Fibroblast of skin of left quadriceps (primary cell): ENCODE measurements around the gene PIK3R3.

Experiments used
- DNase-seq, 2 experiments: peaks; one replicate each; pipeline ENCODE4 v3.0.0-alpha.2; 2013; ENCODE audit warnings: low read depth in 2 of 2

PIK3R3 gene

DNA sequence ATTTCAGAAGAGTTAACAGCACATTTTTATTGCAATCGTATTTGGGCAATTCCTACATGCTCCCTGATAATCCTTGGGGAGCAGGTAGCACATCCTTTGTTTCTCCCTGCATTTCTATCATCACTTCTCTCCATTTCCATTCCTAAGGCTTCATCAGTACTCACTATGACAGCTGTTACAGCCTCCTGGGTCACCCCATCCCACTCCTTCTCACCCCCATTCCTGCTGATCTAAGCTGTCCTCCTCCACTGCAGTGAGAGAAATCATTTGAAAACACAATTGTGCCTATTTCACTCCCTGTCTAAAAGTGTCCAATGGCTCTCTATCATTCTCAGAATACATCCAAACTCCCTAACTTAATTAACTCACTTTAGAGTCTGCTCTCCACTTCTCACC is 25.5 kb upstream of the PIK3R3 start:
- DNase-seq: no peak

DNA sequence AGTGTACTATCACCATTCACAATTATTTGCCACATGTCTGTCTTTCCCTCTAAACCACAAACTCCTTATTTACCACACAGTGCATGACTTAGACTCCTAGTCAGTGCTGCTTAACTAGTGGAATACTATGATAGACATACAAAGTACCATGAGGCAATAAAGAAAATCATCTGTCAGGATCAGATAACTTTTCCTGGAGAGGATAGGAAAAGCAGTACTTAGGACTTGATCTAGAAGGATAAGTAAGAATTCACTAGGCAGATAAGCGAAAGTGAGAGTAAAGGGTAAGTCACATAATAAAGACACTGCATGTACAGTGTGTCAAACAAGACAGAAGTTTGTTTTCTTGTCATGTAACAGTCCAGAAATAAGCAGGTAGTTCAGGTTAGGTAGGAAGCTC is 21.3 kb upstream of the PIK3R3 start:
- no peak for DNase-seq

DNA sequence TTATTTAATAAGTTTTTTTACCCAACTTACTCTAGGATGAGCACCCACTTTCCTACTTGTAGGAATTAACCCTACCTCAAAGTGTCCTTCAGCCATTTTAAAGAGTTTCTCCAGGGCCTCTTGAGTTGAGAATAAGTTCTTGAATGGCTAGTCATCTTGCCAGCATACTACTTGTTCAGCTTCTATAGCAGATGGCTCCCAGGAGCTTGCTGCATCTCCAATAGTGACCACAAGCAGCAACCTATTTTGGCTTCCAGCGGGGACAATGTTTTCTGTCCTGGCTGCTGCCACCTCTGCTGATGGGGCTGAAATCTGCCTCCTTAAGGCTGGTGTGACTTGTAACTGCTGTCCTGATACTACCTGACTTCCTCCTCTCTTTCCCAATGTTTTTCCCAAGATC is 20.8 kb upstream of the PIK3R3 start:
- no peak for DNase-seq

DNA sequence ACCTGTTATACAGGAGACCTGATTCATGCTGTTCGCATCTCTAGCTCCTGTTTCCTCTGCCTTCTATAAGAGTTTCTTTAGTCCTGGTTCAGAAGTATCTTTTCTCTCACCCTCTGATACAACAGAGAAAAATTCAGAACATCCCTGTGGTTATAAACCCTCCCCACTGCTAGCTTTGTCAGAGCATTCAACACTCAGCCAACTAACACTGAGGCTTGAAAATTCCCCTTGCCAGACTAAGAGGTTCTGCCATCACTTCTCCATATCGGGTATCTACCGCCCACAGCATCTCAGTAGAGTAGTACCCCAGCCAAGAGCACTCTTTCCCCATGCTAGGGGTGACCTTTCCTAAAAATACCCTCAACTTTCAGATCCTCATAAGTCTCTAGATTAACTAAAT is 19.6 kb upstream of the PIK3R3 start:
- no peak for DNase-seq

DNA sequence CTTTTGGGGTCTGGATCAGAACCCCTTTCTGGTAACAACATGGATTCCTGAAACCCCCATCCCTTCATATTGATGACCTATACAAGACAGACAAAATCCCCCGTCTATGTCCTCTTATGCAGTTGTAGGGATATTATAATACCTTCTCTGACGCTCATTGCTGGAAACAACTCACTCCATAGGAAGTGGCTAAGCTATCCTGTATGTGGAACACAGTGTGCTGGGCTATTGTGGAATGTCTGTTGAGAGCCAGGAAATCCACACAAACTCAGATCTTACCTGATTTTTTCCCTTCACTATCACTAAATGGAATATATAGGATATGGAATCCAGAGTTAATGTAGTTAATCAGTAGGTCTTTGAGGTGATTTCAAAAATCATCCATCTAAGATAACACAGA is 17.7 kb upstream of the PIK3R3 start:
- no peak for DNase-seq

DNA sequence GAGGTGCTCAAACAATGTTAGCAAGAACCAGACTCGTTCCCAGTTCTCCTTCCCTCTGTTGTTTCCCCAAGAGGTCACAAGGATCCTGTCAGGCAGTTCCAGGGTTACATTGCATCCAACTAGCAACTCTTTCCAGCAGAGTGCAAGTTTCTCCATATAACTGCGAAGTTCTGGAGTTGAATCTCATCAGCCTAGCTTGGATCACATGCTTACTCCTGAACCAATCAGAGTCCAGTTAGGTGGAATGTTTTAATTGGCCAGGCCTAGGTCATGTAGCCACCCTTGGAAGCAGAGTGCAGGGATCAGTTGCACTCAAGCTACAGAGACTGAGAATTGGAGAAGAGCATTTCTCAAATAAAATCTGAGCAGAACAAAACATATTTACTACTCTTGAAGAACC is 15.9 kb upstream of the PIK3R3 start:
- no peak for DNase-seq

DNA sequence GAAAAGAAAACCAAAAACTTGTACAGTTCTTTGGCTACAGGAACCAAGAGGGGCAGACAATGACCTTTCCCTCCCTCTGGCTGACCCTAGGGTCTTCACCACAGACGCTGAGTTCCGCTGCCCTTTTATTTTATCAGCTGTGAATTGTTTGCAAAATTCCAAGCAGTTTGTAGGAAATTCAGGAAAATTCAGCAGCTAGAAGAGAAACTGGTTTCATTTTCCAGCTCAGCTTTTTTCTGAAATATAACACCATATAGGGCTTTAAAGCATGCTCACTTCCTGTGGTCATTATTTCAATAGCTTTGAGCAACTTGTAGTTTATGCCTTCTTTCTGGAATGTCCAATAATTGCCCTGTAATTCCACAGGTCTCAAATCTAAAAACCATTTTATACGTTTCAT is 5.5 kb upstream of the PIK3R3 start:
- DNase-seq: no peak

DNA sequence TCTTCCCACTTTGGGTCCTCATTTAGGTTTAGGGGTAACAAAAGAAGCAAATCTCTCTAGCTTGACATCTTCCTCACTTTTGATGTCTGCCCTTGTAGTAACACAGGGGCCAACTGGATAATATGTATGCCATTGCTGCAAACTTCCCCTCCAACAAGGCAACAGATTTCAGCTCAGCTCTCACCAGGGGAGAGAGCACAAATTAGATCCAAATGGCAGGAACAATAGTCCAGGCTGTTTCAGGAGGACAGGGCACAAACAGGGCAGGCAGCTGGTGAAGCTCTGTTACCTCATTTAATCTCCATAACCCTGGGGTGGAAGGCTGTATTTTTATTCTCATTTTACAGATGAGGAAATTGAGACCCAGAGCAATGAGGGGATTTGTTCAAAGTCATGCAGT is 4.3 kb upstream of the PIK3R3 start:
- no peak for DNase-seq

DNA sequence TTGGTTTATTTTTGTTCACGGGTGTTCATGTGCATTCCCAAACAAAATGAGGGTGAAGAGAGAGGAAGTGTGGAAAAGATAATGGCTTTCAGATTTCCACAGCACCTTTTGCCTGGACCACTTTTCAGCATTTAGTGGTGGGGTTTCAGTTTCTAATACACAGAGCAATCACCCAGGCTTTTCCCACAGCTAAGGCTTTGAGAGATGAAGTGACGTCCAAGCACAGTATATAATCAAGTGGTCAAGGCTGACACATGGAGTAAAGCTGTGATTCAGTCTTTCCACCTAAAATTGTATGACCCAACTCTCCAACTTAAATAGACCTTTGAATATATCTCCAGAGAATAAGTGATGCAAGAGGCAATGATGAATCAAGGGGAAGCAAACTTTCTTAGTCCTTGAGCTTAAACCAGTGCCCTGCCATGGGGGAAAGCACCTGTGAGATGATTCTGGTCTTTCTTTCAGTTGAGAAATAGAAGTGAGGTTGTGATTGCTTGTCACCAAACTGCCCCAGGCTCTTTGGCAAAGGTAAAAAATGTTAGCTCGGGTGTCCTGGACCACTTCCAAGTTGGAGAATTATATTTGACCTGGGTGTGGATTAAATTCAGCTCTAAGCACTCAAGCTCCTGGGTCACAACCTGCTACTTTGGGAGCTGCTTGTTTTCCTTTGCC is 2.4 kb upstream of the PIK3R3 start:
- DNase-seq: peak in 1 of 2 experiments; percentile 30

DNA sequence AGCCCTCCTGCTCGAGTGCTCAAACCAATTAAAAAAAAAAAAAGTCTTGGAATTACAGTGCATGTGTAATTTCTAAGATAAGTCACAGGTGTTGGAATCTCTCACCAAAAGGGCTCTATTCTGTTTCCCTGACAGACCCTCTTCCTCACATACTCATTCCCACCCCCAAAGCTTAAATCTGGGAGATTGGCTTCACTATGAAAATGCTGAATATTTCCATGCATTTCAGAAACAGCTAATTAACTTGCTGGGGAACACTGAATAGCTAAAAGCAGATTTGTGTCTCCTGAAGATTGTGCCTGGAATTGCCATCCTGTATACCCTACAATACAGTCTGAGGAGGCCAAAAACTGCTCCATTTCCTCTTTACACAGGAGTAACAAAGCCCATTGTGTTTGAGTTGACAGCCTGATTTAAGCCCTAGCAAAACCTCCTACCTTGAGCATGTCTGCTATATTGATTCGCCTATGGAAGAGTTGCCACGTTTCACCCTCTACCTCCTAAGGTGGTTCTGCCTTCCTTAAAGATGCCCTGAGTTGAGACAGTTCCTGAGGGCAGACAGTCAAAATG is 1.4 kb upstream of the PIK3R3 start:
- DNase-seq: no peak

DNA sequence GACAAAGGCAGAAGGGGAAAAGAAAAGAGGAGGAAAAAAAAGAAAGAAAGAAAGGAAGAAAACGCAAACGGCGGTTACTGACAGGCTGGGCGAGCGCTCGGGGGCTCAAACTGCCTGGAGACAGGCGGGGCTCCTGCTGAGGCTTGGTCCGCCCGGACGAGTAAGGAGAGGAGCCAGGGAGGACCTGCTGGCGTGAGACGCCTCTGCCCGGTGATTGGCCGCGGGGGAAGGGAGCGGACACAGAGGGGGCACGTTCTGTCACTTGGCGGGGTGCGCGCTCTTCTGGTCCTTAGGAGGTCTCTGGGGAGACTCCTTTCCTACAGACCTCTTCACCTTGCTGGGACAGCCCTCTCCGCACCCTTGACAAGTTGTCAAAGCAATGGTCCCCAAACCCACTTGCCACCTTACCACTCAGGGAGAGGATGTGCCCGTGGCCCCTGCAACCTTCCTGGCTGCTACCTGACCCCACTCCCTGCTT is 791 bp upstream of the PIK3R3 start:
- DNase-seq: no peak

DNA sequence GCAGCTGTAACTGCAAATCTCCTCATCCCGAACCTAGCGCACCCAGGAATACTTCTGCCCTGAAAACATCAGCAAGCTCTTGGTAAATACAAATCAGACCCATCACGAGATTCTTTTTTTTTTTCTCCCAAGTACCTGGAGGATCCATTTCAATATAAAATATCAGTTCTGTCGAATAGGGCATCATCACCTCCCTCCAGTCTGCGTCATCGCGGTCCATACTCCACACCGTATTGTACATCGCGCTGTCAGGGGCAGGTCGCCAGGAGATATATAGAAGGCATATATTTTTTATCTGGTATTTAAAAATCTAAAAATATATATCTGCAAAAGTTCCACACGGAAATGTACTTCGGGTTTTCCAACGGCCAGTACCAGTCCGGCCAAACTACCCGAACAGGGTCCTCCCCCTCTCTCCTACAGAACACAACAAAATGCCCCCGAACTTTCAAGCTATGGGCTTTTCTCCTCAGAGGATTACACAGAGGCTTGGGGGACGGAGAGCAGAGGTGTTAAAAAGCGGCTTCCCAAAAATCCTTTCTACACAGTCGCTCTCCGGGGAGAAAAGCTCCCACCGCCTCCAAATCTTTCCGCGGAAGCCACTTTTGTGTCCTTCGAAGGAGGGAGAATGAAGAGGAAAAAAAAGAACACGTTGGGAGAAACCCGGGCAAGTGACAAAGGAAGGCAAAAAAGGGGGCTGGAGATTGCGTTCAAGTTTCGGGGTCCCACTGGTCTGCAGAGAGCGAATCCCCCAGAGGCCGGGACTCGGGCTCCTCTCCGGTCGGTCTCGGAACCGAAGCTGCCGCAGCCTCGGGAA is 509 bp downstream of the PIK3R3 start:
- no peak for DNase-seq

DNA sequence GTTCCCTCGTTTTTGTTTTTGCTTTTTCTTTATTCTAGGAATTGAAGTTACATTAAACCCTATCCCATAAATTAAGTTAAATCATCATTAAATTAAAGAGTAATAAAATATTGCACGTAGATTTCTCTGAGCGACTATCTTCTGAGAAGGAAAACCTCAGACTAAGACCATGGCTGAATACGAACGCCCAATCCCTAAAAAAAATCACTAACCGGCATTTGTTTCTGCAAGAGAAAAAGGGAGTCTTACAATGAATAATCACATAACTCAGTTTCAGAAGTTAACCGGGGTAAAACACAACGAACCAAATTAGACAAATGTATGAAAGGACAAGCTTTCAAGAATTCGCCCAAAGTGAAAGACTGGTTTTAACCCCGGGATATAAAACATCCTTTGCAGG is 1.3 kb downstream of the PIK3R3 start:
- no peak for DNase-seq

DNA sequence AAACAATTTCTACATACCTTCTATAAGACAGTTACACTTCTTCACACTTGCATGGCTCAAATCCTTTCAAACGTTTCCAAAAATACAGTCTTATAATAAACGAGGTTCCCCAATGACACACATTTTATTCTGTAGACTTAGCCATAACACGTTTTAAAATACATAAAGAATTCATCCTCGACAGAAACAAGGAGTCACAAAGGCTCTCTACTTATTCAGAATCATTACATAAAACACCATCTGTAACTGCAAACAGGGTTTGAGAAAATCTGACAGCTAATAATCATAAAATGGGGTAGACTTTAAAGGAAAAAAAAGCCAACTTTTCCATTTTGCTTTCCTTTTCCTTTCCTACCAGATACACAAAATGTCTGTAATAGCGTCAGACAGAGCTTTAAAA is 1.8 kb downstream of the PIK3R3 start:
- DNase-seq: no peak

DNA sequence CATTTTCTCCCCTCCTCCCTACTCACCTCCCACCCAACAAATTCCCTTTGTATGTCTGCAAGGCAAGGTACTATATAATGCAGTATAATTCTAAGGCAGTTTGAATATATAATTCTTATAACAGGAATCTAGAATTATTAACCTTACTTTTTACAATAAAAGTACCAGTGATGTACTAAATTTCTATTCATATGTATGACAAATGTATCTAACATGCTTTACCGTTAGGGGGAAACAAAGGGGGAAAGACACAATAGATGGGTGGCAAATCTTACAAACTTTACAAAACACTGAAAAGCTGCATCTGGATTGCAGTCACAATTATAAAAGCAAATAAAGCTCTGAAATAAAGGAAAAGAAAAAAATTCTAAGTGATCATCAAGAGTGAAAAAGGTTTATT is 2.3 kb downstream of the PIK3R3 start:
- DNase-seq: no peak

DNA sequence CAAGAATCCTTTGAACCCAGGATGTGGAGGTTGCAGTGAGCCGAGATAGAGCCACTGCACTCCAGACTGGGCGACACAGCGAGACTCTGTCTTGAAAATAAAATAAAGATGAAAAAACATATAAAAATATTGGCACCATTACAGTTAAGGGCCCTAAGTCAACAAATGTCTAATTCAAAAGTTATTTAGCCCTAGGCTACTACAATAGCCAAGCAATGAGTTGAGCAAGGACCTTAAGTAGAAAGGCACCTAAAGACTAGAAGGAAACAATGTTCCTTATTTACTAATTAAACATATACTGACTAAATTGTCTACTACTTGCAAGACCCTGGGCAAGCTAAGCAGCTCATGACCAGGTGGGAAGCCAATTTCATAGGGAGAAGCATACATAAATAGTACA is 4.1 kb downstream of the PIK3R3 start:
- no peak for DNase-seq

DNA sequence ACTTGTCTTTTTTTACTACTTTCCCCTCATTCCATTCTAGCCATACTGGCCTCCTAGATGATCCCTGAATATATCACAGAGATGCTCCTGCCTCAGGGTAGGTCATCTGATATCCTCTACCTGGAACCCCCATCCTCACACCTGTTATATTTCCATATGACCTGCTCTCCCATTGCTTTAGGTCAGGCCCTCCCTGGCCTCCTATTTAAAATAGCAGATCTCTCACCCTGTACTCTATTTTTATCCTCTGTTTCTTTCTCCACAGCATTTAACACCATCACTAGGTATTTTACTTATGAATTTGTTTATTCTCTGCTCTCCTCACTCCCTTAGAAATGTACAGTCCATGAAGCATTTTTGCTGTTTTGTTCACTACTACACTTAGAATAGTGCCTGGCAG is 13.6 kb downstream of the PIK3R3 start:
- no peak for DNase-seq

DNA sequence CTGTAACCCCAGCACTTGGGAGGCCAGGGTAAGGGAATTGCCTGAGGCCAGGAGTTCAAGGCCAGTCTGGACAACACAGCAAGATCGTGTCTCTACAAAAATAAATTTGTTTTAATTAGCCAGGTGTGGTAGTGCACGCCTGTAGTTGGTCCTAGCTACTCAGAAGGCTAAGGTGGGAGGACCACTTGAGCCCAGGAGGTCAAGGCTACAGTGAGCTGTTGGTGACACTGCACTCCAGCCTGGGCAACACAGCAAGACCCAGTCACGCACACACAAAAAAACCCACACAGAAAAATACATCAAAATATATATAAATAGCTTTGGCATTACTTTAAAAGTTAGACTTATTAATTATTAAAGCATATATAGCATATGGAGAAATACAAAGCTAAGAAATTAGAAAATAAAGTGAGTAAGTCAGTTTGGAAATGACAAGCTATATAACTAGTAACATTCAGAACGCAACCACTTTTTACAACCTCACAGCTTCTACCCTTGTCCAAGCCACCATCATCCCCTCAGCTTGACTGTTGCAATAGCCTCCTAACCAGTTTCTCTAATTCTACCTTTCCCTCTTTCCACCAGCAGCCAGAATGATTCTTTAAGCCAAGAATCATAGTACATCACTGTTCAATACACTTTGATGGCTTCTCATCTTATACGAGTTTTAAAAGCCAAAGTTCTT is 14.5 kb downstream of the PIK3R3 start:
- DNase-seq: no peak

DNA sequence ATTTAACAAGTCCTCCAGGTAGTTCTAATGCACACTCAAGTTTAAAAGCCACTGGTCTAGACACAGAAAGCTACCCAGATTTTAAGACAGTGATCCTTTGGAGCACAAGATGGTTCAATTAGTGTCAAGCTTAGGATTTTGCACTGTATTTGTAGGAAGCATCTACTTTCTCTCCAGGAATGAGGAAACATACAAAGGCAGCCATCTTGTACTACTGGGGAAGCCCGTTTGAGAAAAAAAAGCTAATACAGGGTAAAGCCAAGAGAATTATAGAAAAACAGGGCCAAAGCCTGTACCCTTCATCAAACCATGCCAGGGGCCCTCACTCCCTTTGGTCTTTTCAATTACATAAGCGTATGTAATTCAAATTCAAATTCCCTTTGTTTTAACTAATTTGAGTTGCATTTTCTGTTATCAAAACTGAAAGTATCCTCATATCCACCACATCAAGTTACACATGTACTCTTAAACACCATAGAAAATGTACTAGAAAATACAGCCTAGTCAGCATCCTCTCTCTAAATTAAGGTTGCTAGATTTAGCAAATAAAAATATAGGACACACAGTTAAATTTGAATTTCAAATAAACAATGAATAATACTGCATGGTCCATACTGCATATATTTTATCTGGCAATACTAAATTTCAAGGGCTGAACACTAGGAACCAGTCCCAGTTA is 17.4 kb downstream of the PIK3R3 start:
- no peak for DNase-seq

DNA sequence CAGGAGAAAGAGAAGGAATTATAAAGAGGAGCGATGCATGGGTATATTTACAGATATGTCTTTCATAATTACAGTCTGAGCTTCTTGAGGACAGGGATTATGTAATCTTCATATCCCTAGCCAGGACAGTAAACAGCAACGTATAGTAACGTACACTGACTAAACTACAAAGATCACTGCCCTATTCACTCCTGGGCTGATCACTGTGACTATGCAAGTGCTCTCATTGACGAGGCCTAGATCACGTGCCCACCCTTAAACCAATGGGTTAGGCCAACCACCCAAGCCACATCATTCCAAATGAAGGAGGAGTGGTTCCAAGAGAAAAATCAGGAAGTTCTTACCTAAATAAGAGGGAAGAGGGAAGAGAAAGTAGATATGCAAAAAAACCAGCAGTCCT is 18.5 kb downstream of the PIK3R3 start:
- no peak for DNase-seq

DNA sequence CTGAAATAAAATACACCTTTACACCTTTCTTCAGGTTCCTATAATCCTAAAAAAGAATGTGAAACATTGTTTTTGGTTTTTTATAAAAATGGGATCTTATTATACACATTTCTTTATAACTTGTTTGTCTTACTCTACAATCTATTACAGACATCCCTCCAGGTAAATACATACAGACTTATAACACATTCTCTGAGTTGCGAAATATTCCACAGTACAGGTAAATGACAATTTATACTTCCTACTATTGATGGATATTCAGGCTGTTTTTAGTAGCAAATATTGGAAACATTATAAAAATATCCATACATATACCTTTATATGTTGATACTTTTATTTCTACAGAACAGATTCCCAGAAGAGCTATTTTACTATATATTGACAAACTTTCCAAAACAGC is 20.3 kb downstream of the PIK3R3 start:
- no peak for DNase-seq

DNA sequence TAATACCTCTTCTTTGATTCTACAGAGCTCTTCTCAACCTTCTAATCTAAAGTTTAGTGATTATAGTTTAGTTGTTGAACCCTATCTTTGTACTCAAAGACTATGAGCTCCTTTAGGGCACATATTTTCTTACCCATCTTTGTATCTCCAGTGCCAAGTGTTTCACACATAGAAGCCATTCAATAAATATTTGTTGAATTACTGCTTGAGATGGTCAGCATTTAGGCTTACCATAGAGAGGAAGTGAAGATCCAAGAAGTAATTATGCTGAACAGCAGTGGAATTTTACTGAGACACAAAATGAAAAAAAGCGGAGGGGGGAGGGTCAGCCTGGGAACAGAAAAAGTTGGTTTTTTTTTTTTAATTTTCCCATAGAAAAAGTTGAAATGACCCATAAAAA is 21.9 kb downstream of the PIK3R3 start:
- no peak for DNase-seq
